K562 treated with DMSO at 1 percent for 48 hours (cell line): ENCODE results near the gene BRD7. TPM values are rescaled to one million over a fixed set of nuclear protein-coding genes. Genes with fewer than 3 reads are reported as not detected.

Source experiments
- total RNA-seq: library from RNA; unstranded; fragments of 300-600 nt; gene quantifications from 2 replicates; pipeline ENCODE4 v1.2.3, GENCODE V29; 2022; ENCODE audit warnings: low replicate concordance; ENCODE audit errors: extremely low read depth

BRD7 gene
- total RNA-seq, result not detected in 2 replicates

GRCh38 chr16:50368410-50369132 lies at the start of gene BRD7:
BRD7 (minus strand) TSS chr16:50368988; CDS start chr16:50368774, 214 bp downstream.

GRCh38 chr16:50266337-50267091 lies 102.3 kb downstream of the BRD7 start, which contains the start of gene ADCY7:
ADCY7 (plus strand) TSS chr16:50266551; CDS start chr16:50288180, 21,629 bp downstream.

Other genes with a start within 250 kb of the BRD7 start
- not detected in 2 replicates for gene TENT4B, start 215.7 kb downstream of the BRD7 start, total RNA-seq
- gene ADCY7, start 102.4 kb downstream of the BRD7 start, total RNA-seq, result not detected in 2 replicates
- not detected in 2 replicates for gene NKD1, start 179.4 kb upstream of the BRD7 start, total RNA-seq